H1 (cell line): ENCODE data around the gene DCDC1. TPM values are rescaled to one million over a fixed set of nuclear protein-coding genes. Genes with fewer than 3 reads are reported as not detected.
A peak's percentile ranks its signal among the peaks of the same experiment; 100 is the strongest.

Experiments used
- CTCF ChIA-PET: fragments of 300-600 bp; sonication (Branson Sonifier 250); formaldehyde crosslinking; loops from one replicate; lab custom pipeline; 2021; ENCODE audit not compliant: partially characterized antibody; lab: Charles Lee
- POLR2A ChIA-PET: fragments of 300-600 bp; sonication (Branson Sonifier 250); formaldehyde crosslinking; loops from one replicate; lab custom pipeline; 2021; ENCODE audit warnings: inconsistent platforms; ENCODE audit not compliant: partially characterized antibody; lab: Charles Lee
- DNase-seq, 2 experiments: peaks; one replicate each; pipeline versions ENCODE4 v3.0.0 to v3.0.0-alpha.2; 2010 to 2022; ENCODE audit warnings: low spot score in 2 of 2, low read depth in 1 of 2, mixed read lengths in 1 of 2
- FAIRE-seq: peaks from 2 replicates; lab custom pipeline; 2011; peaks lifted over from hg19 to GRCh38; lab: Jason Lieb, UNC
- H2AFZ ChIP-seq: 2 replicates; pipeline ENCODE4 v1.8.1; 2012; ENCODE audit warnings: low read length, inconsistent platforms
- H2AK5ac ChIP-seq: 2 replicates; pipeline ENCODE4 v1.6.1; 2013; ENCODE audit warnings: low read depth, low read length
- H2BK120ac ChIP-seq: replicated peaks from 2 replicates; pipeline ENCODE3; 2013; ENCODE audit warnings: low read depth, low read length, inconsistent platforms
- H2BK12ac ChIP-seq: 2 replicates; pipeline ENCODE4 v1.6.1; 2013; ENCODE audit warnings: low read depth, low read length
- H2BK15ac ChIP-seq: 2 replicates; pipeline ENCODE4 v1.6.1; 2013; ENCODE audit warnings: low read length
- H2BK20ac ChIP-seq: 2 replicates; pipeline ENCODE4 v1.6.1; 2013; ENCODE audit warnings: low read length
- H2BK5ac ChIP-seq: 2 replicates; pipeline ENCODE4 v1.6.1; 2013; ENCODE audit warnings: low read depth, low read length
- H3K14ac ChIP-seq: 2 replicates; pipeline ENCODE4 v1.6.1; 2013; ENCODE audit warnings: inconsistent platforms; ENCODE audit not compliant: insufficient read length
- H3K18ac ChIP-seq: 2 replicates; pipeline ENCODE4 v1.6.1; 2013; ENCODE audit warnings: low read length; ENCODE audit errors: extremely low read depth
- H3K23ac ChIP-seq: 2 replicates; pipeline ENCODE4 v1.6.1; 2013; ENCODE audit warnings: inconsistent platforms; ENCODE audit not compliant: insufficient read length
- H3K23me2 ChIP-seq: 2 replicates; pipeline ENCODE4 v1.6.1; 2013; ENCODE audit warnings: low read depth, low read length
- H3K27ac ChIP-seq: 2 replicates; pipeline ENCODE4 v1.6.1; 2011; ENCODE audit warnings: low read depth, low read length, inconsistent platforms
- H3K27me3 ChIP-seq, 4 experiments: replicated peaks in 1 of 4; 1 replicate in 1 of 4; 2 replicates in 3 of 4; pipeline versions ENCODE4 v1.6.1 to v1.8.1; 2011 to 2013; ENCODE audit warnings: low read length in 3 of 4, mild to moderate bottlenecking in 3 of 4, inconsistent platforms in 2 of 4, mixed read lengths in 2 of 4, moderate library complexity in 1 of 4; ENCODE audit not compliant: control insufficient read depth in 3 of 4, insufficient read depth in 3 of 4; ENCODE audit errors: extremely low read depth in 1 of 4
- H3K36me3 ChIP-seq, 4 experiments: 2 replicates each; pipeline versions ENCODE4 v1.6.1 to v1.8.1; 2011 to 2013; ENCODE audit warnings: mild to moderate bottlenecking in 4 of 4, low read length in 3 of 4, moderate library complexity in 2 of 4, control low read depth in 1 of 4, inconsistent platforms in 1 of 4; ENCODE audit not compliant: insufficient read depth in 4 of 4, control insufficient read depth in 2 of 4
- H3K4ac ChIP-seq: replicated peaks from 2 replicates; pipeline ENCODE3; 2013; ENCODE audit warnings: low read length, low read depth, mixed read lengths, inconsistent platforms; ENCODE audit not compliant: insufficient read length
- H3K4me1 ChIP-seq, 4 experiments: replicated peaks in 1 of 4; 1 replicate in 1 of 4; 2 replicates in 3 of 4; pipeline versions ENCODE4 v1.6.1 to v1.8.1; 2011 to 2013; ENCODE audit warnings: low read length in 3 of 4, inconsistent platforms in 2 of 4, mixed read lengths in 1 of 4; ENCODE audit not compliant: insufficient read depth in 4 of 4, control insufficient read depth in 3 of 4
- H3K4me2 ChIP-seq, 2 experiments: 2 replicates each; pipeline versions ENCODE4 v1.6.1 to v1.8.1; 2011 to 2013; ENCODE audit warnings: low read depth in 2 of 2, low read length in 2 of 2, control low read depth in 1 of 2, inconsistent platforms in 1 of 2, mild to moderate bottlenecking in 1 of 2; ENCODE audit not compliant: insufficient read depth in 1 of 2
- H3K4me3 ChIP-seq, 4 experiments: fragments of 200-600, 300-600 bp in 1 of 4; sonication (generic), shearing (Covaris generic), sonication (Bioruptor Twin) in 1 of 4; 2 replicates each; pipeline versions ENCODE4 v1.5.1 to v1.8.1; 2011 to 2016; ENCODE audit warnings: low read length in 4 of 4, low read depth in 3 of 4, control low read depth in 2 of 4, inconsistent platforms in 2 of 4, mild to moderate bottlenecking in 2 of 4, mixed read lengths in 1 of 4, moderate library complexity in 1 of 4; ENCODE audit not compliant: insufficient read depth in 2 of 4; ENCODE audit errors: extremely low read depth in 1 of 4
- H3K56ac ChIP-seq: replicated peaks from 2 replicates; pipeline ENCODE3; 2013; ENCODE audit warnings: low read depth, mild to moderate bottlenecking, mixed read lengths, low read length, inconsistent platforms; ENCODE audit not compliant: insufficient read length
- H3K79me1 ChIP-seq: 2 replicates; pipeline ENCODE4 v1.6.1; 2013; ENCODE audit warnings: low read depth, low read length, control low read depth
- H3K79me2 ChIP-seq, 2 experiments: 2 replicates each; pipeline versions ENCODE4 v1.6.1 to v1.8.1; 2012 to 2013; ENCODE audit warnings: low read length in 2 of 2, mild to moderate bottlenecking in 2 of 2, inconsistent platforms in 1 of 2; ENCODE audit not compliant: insufficient read depth in 2 of 2, control insufficient read depth in 1 of 2
- H3K9ac ChIP-seq, 4 experiments: replicated peaks in 1 of 4; 1 replicate in 1 of 4; 2 replicates in 3 of 4; pipeline versions ENCODE4 v1.6.1 to v1.8.1; 2011 to 2013; ENCODE audit warnings: low read depth in 3 of 4, low read length in 3 of 4, control low read depth in 2 of 4, mild to moderate bottlenecking in 2 of 4, moderate library complexity in 2 of 4, inconsistent platforms in 1 of 4; ENCODE audit errors: extremely low read depth in 1 of 4
- H3K9me3 ChIP-seq, 2 experiments: 2 replicates each; pipeline versions ENCODE4 v1.6.1 to v1.8.1; 2012 to 2013; ENCODE audit warnings: mild to moderate bottlenecking in 2 of 2, moderate library complexity in 2 of 2, control low read depth in 1 of 2, inconsistent platforms in 1 of 2, low read depth in 1 of 2, low read length in 1 of 2, mixed read lengths in 1 of 2; ENCODE audit not compliant: insufficient read depth in 2 of 2
- H4K20me1 ChIP-seq, 2 experiments: replicated peaks in 1 of 2; 2 replicates each; pipeline versions ENCODE3 to v1.8.1; 2011 to 2013; ENCODE audit warnings: inconsistent platforms in 2 of 2, low read length in 2 of 2, mild to moderate bottlenecking in 1 of 2; ENCODE audit not compliant: insufficient read depth in 2 of 2, control insufficient read depth in 1 of 2
- H4K5ac ChIP-seq: 2 replicates; pipeline ENCODE4 v1.6.1; 2013; ENCODE audit warnings: low read length, low read depth, mixed read lengths, inconsistent platforms; ENCODE audit not compliant: insufficient read length
- H4K8ac ChIP-seq: 2 replicates; pipeline ENCODE4 v1.8.0; 2013; ENCODE audit warnings: mild to moderate bottlenecking, moderate library complexity, low read length, inconsistent platforms; ENCODE audit not compliant: insufficient read depth; ENCODE audit errors: extremely low read depth
- H4K91ac ChIP-seq: replicated peaks from 2 replicates; pipeline ENCODE3; 2013; ENCODE audit warnings: low read length, mixed read lengths, inconsistent platforms; ENCODE audit not compliant: insufficient read length
- BCL11A ChIP-seq, 2 experiments: IDR thresholded peaks; one replicate each; pipeline ENCODE4 v1.6.1; 2011; ENCODE audit warnings: low read depth in 2 of 2, low read length in 2 of 2, mild to moderate bottlenecking in 2 of 2
- CBX5 ChIP-seq: fragments of 300-800, 300-1000 bp; sonication (generic); IDR thresholded peaks from 2 replicates; pipeline ENCODE4 v1.7.1; 2016; ENCODE audit warnings: antibody characterized with exemption, low read length, low read depth
- CREB1 ChIP-seq: IDR thresholded peaks from 2 replicates; pipeline ENCODE4 v1.6.1; 2012; ENCODE audit warnings: inconsistent platforms
- EGR1 ChIP-seq: IDR thresholded peaks from 2 replicates; pipeline ENCODE4 v1.6.1; 2011; ENCODE audit warnings: low read depth, low read length, borderline replicate concordance
- EP300 ChIP-seq, 2 experiments: IDR thresholded peaks; 1 replicate in 1 of 2; 2 replicates in 1 of 2; pipeline ENCODE4 v1.6.1; 2011 to 2012; ENCODE audit warnings: low read depth in 2 of 2, low read length in 2 of 2, mild to moderate bottlenecking in 2 of 2, borderline replicate concordance in 1 of 2, inconsistent platforms in 1 of 2, moderate library complexity in 1 of 2
- EZH2 ChIP-seq: fragments of 200-600 bp; sonication (generic); IDR thresholded peaks from 2 replicates; pipeline ENCODE4 v1.7.1; 2012; ENCODE audit warnings: low read depth, mild to moderate bottlenecking, moderate library complexity, low read length, inconsistent platforms; ENCODE audit not compliant: severe bottlenecking
- GTF2F1 ChIP-seq: IDR thresholded peaks from 2 replicates; pipeline ENCODE4 v1.6.1; 2012; ENCODE audit warnings: low read depth, low read length, improper control_type of control experiment, borderline replicate concordance
- JUN ChIP-seq: IDR thresholded peaks from 2 replicates; pipeline ENCODE4 v1.6.1; 2011; ENCODE audit warnings: low read depth, mild to moderate bottlenecking, improper control_type of control experiment, low read length
- SIN3A ChIP-seq, 2 experiments: IDR thresholded peaks in 1 of 2; conservative IDR thresholded peaks in 1 of 2; 2 replicates each; pipeline ENCODE4 v1.6.1; 2011 to 2012; ENCODE audit warnings: low read length in 2 of 2, improper control_type of control experiment in 1 of 2, low read depth in 1 of 2, mild to moderate bottlenecking in 1 of 2
- SIX5 ChIP-seq: IDR thresholded peaks from 2 replicates; pipeline ENCODE4 v1.6.1; 2011; ENCODE audit warnings: mild to moderate bottlenecking, low read depth, low read length
- WGBS, 2 experiments: shearing (Covaris generic) in 1 of 2; methylation state at CpG; one replicate each; pipeline versions ENCODE4 v1.1.6 to v1.1.7; 2013 to 2015; ENCODE audit warnings: low lambda C conversion rate in 2 of 2, mixed read lengths in 2 of 2, inconsistent platforms in 1 of 2, low coverage in 1 of 2, missing lambda C conversion rate in 1 of 2; ENCODE audit not compliant: insufficient replicate concordance in 2 of 2, insufficient coverage in 1 of 2, insufficient read length in 1 of 2; ENCODE audit errors: extremely low coverage in 1 of 2, missing lambda C conversion rate in 1 of 2; 5-methylcytosine and 5-hydroxymethylcytosine counted together
- polyA plus RNA-seq, 7 experiments: library from polyadenylated mRNA; depleted of rRNA in 3 of 7; stranded (reverse) in 5 of 7; unstranded in 2 of 7; fragments of >200 nt in 5 of 7; fragments of 200-250 nt in 2 of 7; gene quantifications; 1 replicate in 5 of 7; 2 replicates in 1 of 7; 4 replicates in 1 of 7; pipeline versions ENCODE4 v1.2.1 to v1.2.3, GENCODE V29; 2011 to 2013; ENCODE audit warnings: missing spikeins in 2 of 7, mixed read lengths in 2 of 7
- total RNA-seq: library from RNA; stranded (reverse); fragmentation: NEBNext Ultra II Directional; extraction: Animal tissue kit (Norgen Biotek cat#: 25700); gene quantifications from 2 replicates; pipeline ENCODE4 v1.2.1, GENCODE V29; 2021
- TF ChIP-seq, protein P1 (sequence below): IDR thresholded peaks from 2 replicates; pipeline ENCODE4 v1.6.1; 2012; ENCODE audit warnings: inconsistent platforms
- TF ChIP-seq, protein P2 (sequence below): IDR thresholded peaks from 2 replicates; pipeline ENCODE4 v1.6.1; 2012; ENCODE audit warnings: low read length, inconsistent platforms

DCDC1 gene
- total and polyA plus RNA-seq, 2 of the 8 experiments (the other 6 are each of a cell fraction or from before 2014, with no cell fraction given): 0.15 to 0.56 TPM

DNA sequence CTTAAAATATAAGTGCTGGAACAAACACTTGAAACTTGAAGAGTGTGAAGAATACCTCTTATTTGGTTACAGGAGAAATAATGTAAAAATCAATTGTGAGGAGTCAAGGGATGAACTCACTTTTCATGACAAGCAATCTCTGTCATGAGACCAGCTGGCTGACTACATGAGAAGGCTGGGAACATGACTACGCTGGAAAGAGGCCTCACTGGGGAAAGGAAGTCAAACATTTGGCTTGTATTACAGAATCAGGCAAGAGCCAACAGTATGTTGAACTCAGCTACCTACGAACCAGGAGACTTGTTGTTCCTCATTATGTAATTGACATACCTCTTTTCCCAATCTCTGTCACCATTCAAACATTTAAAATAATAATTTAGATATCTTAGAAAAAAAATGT, 14.4 kb downstream of the DCDC1 start:
- H2BK120ac ChIP-seq: no peak overlapping the region
- H3K27me3 ChIP-seq: no peaks in the 10 kb centered on the region
- no peak overlapping the region for H4K91ac ChIP-seq
- H3K4ac ChIP-seq: no peak overlapping the region
- H3K14ac ChIP-seq: no peak overlapping the region
- no peaks in the 10 kb centered on the region for H4K20me1 ChIP-seq
- FAIRE-seq (no peak), DNase-seq (no peak)
- H4K8ac ChIP-seq: no peak overlapping the region
- no peak overlapping the region for H3K4me2 ChIP-seq
- H3K23ac ChIP-seq: no peak overlapping the region
- H3K36me3 ChIP-seq: no peaks in the 10 kb centered on the region
- no peaks in the 10 kb centered on the region for H3K79me2 ChIP-seq
- CTCF ChIA-PET: interaction anchor here (1.2 to 1.8 kb wide), 3 partner anchors 9 to 14 kb away, joined by 4 to 6 read pairs (median 5); partner anchors contain the start of genes DCDC1 and DNAJC24
- WGBS, 2 experiments: 94% methylated on average over 2 of the region's 2 CpGs; no CpG with 5 or more reads in 1 of the 2 experiments
- peaks cover 0 to 2% (median 0%) of the 10 kb centered on the region in 4 experiments; a peak in 1 of 7 replicates for H3K4me1 ChIP-seq
- POLR2A ChIA-PET: no interaction called here
- H3K4me3 ChIP-seq: no peak overlapping the region
- H3K9me3 ChIP-seq: no peaks in the 10 kb centered on the region
- H2BK20ac ChIP-seq: no peak overlapping the region
- H3K18ac ChIP-seq: no peak overlapping the region
- 0 out of 2 replicates have a peak overlapping the region, but pooled peaks have one; percentile 51 for H2AFZ ChIP-seq
- H2BK5ac ChIP-seq: no peak overlapping the region
- H2AK5ac ChIP-seq: no peak overlapping the region
- no peak overlapping the region for H4K5ac ChIP-seq
- H3K79me1 ChIP-seq: no peaks in the 10 kb centered on the region
- no peaks in the 10 kb centered on the region for H3K23me2 ChIP-seq
- no peak overlapping the region for H3K56ac ChIP-seq
- H3K27ac ChIP-seq: no peak overlapping the region
- no peak overlapping the region for H2BK12ac ChIP-seq
- H2BK15ac ChIP-seq: no peak overlapping the region
- no peak overlapping the region for H3K9ac ChIP-seq
- TF ChIP-seq GTF2F1 (no peak), EGR1 (no peak), CBX5 (no peak), SIX5 (no peak), EP300 (IDR thresholded peaks at IDR 0.05; ENCODE audit: borderline replicate concordance in 1 of 2, low read depth in 2 of 2, low read length in 2 of 2) (no peak), EZH2 (no peak), JUN (no peak), CREB1 (no peak), BCL11A (IDR thresholded peaks at IDR 0.05; ENCODE audit: low read depth in 2 of 2, low read length in 2 of 2) (no peak), SIN3A (conservative IDR thresholded peaks at IDR 0.05 in 1 of 2, IDR thresholded peaks at IDR 0.05 in 1 of 2; ENCODE audit: low read depth in 1 of 2, low read length in 2 of 2) (no peak)
- TF ChIP-seq, protein P1, sequence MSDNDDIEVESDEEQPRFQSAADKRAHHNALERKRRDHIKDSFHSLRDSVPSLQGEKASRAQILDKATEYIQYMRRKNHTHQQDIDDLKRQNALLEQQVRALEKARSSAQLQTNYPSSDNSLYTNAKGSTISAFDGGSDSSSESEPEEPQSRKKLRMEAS: no peak
- TF ChIP-seq, protein P2, sequence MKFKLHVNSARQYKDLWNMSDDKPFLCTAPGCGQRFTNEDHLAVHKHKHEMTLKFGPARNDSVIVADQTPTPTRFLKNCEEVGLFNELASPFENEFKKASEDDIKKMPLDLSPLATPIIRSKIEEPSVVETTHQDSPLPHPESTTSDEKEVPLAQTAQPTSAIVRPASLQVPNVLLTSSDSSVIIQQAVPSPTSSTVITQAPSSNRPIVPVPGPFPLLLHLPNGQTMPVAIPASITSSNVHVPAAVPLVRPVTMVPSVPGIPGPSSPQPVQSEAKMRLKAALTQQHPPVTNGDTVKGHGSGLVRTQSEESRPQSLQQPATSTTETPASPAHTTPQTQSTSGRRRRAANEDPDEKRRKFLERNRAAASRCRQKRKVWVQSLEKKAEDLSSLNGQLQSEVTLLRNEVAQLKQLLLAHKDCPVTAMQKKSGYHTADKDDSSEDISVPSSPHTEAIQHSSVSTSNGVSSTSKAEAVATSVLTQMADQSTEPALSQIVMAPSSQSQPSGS: no peak
